ENCODE results near the gene CTSV. TPM values are rescaled to one million over a fixed set of nuclear protein-coding genes. Genes with fewer than 3 reads are reported as not detected.
"Not testable (repeated sequence)": the region's sequence is repeated elsewhere in the genome, so short reads cannot be mapped to it uniquely, and the experiment has no call there.

The CTSV gene
- 1 to 10 TPM in 1 of 3 donors, under 1 TPM in 2; 0.34 to 4.0 (median 0.37) TPM for polyA plus RNA-seq

DNA sequence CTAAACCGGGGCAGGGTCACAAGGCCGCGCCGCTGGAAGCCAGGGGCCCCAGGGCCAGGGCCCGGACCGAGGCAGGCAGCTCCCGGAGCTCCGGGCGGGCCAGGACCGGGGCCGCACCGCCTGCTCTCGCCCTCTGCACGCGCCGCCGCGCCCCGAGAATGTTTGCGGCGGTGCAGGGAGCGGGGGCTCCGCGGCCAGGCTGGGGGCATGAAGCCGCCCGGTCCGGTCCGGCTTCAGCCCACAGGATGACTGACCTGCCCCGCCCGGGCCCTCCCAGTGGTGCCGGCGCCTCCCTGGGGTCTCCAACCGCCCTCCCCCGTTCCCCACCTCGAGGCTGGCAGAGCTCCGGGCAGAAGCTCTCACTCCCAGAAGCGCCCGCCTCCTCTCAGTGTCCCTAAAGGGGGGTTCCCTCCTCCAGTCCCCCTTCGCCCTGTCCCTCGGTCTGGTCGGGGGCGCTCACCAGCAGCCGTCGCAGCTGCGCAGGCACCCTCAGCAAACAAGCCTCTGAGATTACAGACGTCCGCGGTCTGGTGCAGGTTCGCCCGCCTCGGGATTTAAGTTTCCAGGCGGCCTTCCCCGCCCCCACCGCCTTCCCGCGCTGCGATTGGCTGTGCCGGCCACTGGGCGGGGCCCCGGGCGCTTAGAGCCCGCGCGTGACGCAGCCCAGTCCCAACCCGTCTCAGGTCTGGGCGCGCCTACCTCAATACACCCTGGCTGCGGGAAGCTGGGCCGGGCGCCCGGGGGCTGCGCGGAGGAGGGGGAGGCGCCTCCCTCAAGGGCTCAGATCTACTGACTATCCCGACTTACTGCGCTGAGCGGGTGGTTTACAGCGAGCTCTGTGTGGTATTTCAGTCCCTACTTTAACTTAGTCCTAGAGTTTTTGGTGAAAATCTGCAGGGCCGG lies at the start of gene CTSV:
Gene CTSV (minus strand): TSS at position 532 of the 903 bp plus-strand sequence. CDS start 1,099 bp downstream, outside the sequence.
- no peak within 1 kb of the TSS for H3K27ac ChIP-seq (ENCODE audit: low read depth, low read length)

DNA sequence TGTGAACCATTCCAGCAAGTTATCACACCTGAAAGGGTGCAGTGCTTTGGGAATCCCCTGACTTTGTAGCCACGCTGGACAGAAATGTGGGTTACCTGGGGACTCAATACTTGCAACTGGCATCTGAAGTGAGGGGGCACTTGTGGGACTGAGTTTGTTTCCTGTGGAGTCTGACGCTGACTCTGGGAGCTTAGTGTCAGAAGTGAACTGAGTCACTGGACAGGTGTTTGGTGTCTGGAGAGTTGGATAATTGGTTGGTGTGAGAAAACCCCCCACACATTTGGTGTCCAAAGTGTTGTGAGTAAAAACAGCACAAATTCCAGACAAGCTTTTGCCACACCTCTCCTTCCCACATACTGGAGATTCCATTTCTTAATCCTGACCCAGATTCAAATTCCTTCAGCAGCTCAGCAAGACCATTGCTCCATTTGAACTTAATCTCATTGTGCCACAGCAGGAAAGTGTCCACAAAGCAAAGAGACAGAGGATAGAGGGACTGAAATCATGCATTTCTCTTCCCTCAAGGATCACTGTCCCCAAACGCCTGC lies 48.8 kb upstream of the CTSV start:
- not testable (repeated sequence) for H3K27ac ChIP-seq (ENCODE audit: low read depth, low read length)
- WGBS, 3 donors: 37 to 48% (median 47%) methylated on average over 3 of the region's 3 CpGs

More for the DNA sequence above, at the start of gene CTSV:
- WGBS, 3 donors: 1% methylated on average over 63 to 80 of the region's 80 CpGs

DNA sequence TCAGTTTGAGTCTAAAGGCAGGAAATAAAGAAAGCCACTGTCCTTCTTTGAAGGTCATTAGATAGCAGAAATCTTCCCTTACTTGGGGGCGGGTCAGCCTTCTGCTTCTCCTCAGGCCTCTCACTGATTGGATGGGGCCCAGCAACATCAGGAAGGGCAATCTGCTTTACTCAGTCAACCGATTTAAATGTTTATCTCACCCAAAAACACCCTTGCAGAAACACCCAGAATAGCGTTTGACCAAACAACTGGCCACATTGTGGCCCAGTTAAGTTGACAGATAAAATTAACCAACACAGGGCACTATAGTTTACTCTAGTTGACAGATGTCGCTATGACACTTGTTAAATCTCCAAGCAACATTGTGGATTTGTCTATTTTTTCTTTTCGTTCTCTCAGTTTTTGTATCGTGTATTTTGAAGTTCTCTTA lies 45.6 kb upstream of the CTSV start:
- WGBS, 3 donors: 80 to 84% (median 82%) methylated on average over 6 of the region's 6 CpGs
- H3K27ac ChIP-seq (ENCODE audit: low read depth, low read length): not testable (repeated sequence)

DNA sequence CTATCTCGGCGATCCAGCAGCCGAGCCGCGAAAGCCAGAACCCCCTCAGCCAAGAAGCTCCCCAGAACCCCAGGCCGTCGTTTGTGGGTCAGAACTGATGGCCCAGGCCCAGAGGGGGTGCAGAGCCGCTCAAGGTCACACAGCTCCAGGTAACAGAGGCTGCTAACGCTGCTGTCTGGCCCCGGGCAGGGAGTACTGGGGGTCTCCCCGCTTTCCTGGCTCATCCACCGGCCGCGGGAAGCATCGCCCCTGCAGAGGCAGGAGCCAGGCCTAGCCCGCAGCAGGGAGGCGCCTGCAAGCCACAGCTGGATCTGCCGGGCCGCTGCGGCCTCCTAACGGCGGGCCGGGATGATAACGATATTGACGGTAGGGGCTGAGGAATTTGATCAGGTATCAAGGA lies 39.4 kb upstream of the CTSV start:
- WGBS, 3 donors: 44 to 57% (median 54%) methylated on average over 24 to 25 of the region's 25 CpGs
- H3K27ac ChIP-seq (ENCODE audit: low read depth, low read length): no peak overlapping the region

DNA sequence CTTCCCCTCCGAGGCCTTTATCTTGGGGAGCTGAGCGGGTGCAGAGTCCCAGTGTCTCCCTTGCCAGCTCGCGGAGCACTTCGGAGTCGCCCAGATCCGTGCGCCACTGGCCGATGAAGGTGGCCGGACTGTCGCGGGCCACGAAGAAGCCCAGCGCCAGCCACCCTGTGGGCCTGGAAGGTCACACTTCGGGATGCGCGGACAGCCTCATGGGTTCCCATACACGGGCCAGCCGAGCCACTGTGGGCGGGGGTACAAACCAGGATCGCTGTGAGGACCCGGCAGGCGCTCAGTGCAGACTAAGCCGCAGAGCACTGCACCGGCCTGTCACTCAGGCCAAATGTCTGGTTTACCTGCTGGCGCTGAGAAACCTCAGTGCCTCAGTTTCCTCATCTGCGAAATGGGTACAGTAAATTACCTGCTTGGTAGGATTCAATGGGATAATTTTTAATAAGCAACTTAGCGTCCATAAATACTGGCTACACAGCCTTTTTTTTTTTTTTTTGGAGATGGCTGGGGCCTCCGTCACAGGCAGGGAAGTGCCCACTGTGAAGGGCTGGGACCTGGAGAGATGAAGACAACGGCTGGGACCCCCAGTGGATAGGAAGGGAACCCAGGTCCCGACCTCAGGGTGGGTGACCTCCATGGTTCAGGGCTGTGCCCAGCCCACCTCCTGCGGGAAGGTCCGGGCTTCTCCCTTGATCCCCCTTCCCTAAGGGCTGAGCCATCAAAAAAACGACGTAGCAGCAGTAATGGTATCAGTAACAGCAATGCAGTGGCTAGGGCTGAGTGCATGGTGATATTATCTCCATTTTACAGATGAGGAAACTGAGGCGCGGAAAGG lies 38.7 kb upstream of the CTSV start:
- WGBS, 3 donors: 59 to 69% (median 63%) methylated on average over 34 to 37 of the region's 37 CpGs

DNA sequence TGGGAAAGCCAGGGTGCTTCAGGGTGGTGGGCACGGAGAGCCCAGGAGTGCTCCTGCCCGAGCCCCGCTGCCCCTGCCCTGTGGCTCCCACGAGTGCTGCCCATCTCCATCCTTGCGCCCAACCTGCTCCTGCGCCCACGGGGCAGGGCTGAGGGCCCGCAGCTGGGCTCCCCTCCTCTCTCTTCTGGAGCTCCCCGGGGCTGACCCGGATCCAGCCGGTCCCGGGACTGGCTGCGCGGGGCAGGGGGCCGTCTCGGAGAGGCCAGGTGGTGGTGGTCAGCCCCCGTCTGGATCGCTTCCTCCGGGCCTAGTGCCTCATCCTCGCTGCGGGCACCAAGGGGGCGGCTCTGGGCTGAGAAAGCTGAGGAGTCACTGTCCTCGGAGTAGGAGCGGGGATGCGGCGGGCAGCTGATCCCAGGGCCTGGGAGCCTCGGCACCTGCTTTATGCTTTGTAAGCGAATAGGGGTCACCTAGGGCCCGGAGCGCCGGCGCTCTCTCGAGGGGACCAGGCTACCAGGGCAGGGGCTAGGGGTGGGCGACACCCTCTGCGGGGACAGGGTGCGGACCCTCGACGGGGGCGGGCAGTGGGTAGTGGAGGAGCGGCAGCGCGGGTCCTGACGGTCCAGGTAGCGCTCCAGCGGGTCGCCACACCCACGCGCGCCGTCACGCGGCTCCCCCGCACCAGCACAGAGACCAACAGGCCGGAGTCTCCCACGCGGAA lies 37.9 kb upstream of the CTSV start:
- WGBS, 3 donors: 10 to 23% (median 17%) methylated on average over 41 to 56 of the region's 56 CpGs
- H3K27ac ChIP-seq (ENCODE audit: low read depth, low read length): not testable (repeated sequence)

More for the DNA sequence above, 38.7 kb upstream of the CTSV start:
- no peak overlapping the region for H3K27ac ChIP-seq (ENCODE audit: low read depth, low read length)

DNA sequence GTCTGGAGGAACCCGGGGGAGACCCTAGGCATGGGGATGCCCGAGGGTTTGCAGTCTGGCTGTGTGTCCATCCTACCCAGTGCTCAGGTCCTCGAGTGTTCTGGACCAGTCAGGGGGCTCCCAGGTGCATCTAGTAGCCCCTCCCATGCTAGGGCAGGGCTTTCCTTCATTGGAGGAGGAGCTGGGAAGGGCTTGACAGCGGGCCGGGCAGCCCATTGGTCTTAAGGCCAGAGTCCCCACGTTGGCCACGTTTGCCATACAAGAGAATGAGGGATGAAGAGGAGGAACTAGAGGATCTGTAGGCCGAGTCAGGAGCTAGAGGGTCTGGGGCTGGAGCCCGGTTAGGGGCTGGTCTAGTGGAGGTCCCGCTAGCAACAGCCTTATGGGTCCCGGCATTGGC lies 37.3 kb upstream of the CTSV start:
- WGBS, 3 donors: 34 to 38% (median 36%) methylated on average over 11 of the region's 11 CpGs
- H3K27ac ChIP-seq (ENCODE audit: low read depth, low read length): no peak overlapping the region

DNA sequence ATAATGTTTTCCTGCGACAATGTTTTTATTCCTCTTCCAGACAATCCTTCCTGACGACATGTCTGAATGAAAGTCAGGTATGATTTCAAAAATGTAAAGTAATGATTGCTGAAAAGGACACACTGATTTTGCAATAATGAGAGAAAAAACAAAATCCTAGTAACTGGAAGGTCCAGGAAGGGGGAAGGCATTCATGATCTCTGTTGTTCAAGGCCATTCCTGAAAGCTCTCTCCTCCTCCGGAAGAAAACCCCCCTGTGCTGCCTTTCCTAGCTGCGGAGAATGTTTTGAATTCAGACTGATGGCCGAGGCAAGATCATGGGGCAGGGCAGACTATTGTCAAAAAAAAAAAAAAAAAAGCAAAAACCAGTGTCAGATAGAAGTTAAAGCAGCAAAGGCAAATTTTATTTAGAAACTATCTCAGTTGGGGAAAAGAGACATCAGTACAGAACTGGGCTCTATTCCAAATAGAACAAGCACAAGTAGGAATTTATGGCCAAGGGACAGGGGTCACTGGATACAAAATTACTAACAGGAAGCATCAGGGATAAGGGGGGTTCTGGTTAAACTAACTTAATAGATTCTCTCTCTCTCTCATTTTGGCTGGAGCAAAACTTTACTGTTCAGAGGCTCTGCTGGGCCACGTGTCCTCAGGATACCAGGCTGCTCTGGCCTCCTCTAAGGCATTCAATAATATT lies 36.5 kb upstream of the CTSV start:
- H3K27ac ChIP-seq (ENCODE audit: low read depth, low read length): no peak overlapping the region
- 52 to 53% (median 53%) methylated on average over 6 of the region's 6 CpGs for WGBS, 3 donors

DNA sequence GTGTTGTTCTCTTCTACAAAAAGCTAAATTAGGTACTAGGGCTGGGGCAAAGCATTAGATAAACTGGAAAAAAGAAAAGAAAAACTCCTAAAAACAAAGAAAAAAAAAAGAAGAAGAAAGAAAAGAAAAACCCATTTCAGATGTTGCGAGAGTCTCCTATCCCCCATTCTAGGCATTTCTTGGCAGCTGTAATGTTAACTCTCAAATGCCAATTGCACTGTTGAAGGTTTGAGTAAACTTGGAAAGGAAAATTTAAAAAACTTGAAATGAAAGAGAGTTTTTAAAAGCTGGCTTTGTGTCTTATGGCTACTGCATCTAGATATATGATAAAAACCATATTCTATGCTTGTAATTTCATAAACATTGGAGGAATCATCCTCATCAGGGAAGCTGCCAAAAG lies 34.6 kb upstream of the CTSV start:
- WGBS, 3 donors: 61 to 76% (median 73%) methylated on average over 1 of the region's 1 CpG

DNA sequence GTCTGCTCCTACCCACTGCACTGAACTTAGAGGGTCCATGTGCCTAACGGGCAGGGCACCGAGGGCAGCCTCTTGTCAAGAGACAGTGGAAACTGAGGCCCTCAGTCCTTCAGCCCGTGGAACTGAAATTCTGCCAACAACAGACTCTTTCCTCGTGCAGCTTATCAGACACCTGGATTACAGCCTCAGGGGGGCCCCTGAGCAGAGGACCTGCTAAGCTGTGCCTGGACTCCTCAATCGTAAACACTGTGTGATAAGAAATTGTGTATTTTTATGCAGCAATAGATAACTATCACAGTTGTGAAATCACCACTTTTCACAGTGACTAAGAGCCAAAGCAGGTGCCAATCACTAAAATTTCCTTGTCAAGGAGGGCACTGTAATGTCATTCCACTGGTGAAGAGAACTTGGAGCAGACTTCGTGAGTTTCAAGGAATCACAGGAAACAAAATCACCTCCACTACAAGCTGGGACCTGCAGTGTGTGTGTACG lies 33.4 kb upstream of the CTSV start:
- WGBS, 3 donors: 45 to 64% (median 59%) methylated on average over 7 of the region's 7 CpGs
- H3K27ac ChIP-seq (ENCODE audit: low read depth, low read length): no peak overlapping the region

More for the DNA sequence above, 34.6 kb upstream of the CTSV start:
- no peak overlapping the region for H3K27ac ChIP-seq (ENCODE audit: low read depth, low read length)

DNA sequence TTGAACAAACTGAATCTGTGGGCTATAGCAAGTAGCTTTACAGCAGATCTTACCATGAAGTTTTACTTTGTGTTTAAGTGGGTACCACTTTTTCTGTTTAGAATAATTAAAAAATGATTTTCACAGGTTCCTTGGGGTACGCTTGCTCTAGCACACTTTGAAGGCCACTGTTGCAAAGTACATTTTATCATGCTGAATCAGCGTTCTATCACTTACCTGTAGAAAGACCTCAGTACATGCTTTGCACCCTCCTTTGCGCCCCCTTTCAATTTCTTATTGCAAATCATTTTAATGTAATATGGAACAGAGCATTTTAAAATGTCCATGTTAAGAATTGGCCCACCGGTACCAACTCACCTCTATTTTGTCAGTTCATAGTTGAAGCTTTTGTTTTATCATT lies 31.4 kb upstream of the CTSV start:
- 90 to 94% (median 94%) methylated on average over 4 of the region's 4 CpGs for WGBS, 3 donors
- not testable (repeated sequence) for H3K27ac ChIP-seq (ENCODE audit: low read depth, low read length)

DNA sequence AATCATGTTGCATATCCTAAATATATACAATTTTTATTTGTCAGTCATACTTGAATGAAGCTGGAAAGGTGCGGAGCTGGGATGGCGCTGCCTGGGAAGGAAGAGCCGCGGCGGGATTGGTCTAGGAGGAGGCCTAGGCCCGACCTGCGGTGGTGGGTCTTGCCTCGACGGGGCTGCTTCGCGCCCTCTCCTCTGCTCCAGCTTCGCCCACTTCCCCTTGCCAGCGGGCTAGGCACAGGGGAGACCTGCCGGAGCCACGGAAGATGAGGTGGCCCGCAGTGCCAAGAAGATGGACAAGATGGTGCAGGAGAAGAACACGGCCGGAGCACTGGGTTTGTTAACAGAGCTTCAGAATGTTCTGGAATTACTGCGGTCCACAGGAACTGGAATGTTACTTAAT lies 28.5 kb upstream of the CTSV start:
- 93 to 94% (median 93%) methylated on average over 19 of the region's 19 CpGs for WGBS, 3 donors
- no peak overlapping the region for H3K27ac ChIP-seq (ENCODE audit: low read depth, low read length)

DNA sequence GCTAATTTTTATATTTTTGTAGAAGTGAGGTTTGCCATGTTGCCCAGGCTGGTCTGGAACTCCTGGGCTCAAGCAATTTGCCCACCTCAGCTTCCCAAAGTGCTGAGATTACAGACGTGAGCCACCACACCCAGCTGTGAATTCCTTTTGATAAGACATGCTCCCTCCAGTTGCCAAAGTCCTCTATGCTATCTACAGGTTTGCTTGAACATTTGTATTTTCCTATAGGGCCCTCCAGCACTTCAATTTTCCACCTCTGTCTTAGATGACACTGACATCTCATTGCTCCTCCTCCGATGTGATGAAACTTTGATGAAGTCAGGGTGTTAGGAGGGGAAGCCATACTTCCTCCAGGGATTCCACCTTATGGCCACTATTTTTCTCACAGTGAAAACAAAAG lies 25.2 kb upstream of the CTSV start:
- 42 to 45% (median 43%) methylated on average over 2 of the region's 2 CpGs for WGBS, 3 donors
- H3K27ac ChIP-seq (ENCODE audit: low read depth, low read length): no peak overlapping the region

DNA sequence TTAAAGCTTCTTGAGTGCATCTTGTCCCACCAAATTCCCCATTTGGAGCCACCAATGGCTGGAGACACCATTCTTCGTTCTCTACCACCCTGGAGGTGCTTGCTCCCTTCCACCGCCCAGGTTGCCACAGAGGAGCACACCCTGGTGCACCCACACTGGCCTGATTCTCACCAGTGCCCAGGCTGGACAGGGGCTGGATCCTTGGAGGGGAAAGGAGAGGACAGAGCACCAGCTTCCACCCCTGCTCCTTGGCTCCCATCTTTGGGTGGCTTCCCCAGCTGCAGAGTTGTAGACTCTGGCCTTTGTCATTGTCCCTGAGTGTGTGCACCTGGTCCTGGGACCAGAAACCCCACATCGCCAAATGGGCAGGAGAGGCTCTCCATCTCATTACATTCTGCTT lies 21.9 kb upstream of the CTSV start:
- no peak overlapping the region for H3K27ac ChIP-seq (ENCODE audit: low read depth, low read length)
- 84 to 92% (median 89%) methylated on average over 3 of the region's 3 CpGs for WGBS, 3 donors

DNA sequence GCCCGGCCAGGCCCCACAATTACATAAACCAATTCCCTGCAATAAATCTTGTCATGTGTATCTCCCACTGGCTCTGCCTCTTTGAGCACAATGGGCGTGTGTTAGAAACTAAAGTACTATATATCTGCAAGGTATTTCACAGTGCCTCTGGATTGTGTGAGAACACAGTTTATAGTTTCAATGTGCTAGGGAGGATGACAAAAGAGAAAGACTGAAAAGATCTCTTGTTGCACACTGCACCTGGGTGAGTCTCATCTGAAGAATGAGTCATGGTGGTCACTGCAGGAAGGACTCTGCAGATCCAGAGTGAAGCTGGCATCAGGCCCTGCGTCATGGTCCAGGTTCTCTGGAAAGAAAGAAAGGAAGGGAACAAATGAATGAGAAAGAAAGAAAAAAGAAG lies 20.7 kb upstream of the CTSV start:
- no peak overlapping the region for H3K27ac ChIP-seq (ENCODE audit: low read depth, low read length)
- 63 to 76% (median 67%) methylated on average over 3 of the region's 3 CpGs for WGBS, 3 donors

DNA sequence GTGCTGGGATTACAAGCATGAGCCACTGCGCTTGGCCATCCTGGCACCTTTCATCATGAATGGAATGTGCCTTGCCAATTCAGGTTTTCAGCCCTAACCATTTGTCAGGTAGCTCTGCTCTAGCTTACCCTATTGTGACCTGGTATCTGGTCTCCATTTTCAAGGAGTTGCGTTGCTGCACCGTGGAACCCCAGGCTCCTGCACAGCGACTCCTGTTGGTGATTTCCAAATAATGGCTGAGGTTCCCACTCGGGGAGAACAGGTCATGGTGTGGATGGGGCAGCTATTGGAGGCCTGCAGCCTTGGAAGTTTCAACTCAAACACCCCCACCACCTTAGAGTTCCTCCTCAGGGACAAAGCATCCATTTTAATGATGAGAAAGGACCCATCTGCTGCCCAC lies 18.7 kb upstream of the CTSV start:
- 92 to 95% (median 92%) methylated on average over 5 of the region's 5 CpGs for WGBS, 3 donors

DNA sequence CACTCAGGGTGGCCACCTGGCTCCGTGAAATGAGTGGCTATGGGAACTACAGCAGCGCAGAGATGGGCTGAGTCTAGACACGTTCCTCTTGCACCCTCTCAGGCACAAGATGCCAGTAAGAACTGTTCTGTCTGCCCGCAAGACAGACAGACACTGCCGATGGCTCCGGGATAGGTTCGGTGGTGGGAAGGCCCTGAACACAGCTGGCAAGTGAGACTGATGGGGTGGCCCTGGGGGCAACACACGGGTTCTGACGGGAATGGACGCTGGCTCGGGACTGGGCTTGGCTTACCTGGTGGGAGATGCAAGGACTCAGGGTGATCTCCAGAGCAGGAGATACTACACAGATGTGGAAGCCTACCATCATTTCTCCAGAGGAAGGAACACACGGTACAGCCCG lies 16.9 kb upstream of the CTSV start:
- 82 to 94% (median 91%) methylated on average over 10 to 11 of the region's 13 CpGs for WGBS, 3 donors

More for the DNA sequence above, 18.7 kb upstream of the CTSV start:
- H3K27ac ChIP-seq (ENCODE audit: low read depth, low read length): no peak overlapping the region

DNA sequence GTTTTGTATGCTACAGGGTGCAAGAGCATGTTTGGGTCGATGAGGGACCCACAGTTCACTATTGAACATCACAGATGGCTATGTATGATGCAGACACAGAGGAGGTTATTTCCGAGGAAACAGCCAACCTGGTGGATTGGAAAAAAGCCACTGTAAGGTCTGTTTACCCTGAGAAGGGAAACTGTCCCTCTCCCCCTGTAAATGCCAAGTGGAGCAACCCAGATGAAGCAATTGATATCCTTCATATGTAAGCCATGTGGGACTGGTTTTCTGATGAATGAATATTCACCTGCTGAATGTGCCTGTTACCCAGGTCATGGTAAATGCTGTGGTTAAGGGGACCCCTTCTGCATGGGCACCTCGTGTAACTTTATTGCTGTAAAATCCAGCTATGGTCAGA lies 14.8 kb upstream of the CTSV start:
- no peak overlapping the region for H3K27ac ChIP-seq (ENCODE audit: low read depth, low read length)
- WGBS, 3 donors: 38 to 52% (median 49%) methylated on average over 3 of the region's 3 CpGs

More for the DNA sequence above, 16.9 kb upstream of the CTSV start:
- H3K27ac ChIP-seq (ENCODE audit: low read depth, low read length): not testable (repeated sequence)
